ENCODE measurements around the gene OBSCN.

GRCh38 chr1:228407106-228408040, 199.5 kb downstream of the OBSCN start:
- TF ChIP-seq CTCF (IDR thresholded peaks at IDR 0.05): no peak
- TF ChIP-seq POLR2A (IDR thresholded peaks at IDR 0.05): peak in 1 of 2 donors; percentile 24

Measured in heart left ventricle (tissue), 13 donors.